CMK (cell line): ENCODE measurements around the gene AMOT.

Source experiments
- DNase-seq: peaks from one replicate; pipeline ENCODE4 v3.0.0-alpha.2; 2010; ENCODE audit warnings: low read depth

Gene AMOT

DNA sequence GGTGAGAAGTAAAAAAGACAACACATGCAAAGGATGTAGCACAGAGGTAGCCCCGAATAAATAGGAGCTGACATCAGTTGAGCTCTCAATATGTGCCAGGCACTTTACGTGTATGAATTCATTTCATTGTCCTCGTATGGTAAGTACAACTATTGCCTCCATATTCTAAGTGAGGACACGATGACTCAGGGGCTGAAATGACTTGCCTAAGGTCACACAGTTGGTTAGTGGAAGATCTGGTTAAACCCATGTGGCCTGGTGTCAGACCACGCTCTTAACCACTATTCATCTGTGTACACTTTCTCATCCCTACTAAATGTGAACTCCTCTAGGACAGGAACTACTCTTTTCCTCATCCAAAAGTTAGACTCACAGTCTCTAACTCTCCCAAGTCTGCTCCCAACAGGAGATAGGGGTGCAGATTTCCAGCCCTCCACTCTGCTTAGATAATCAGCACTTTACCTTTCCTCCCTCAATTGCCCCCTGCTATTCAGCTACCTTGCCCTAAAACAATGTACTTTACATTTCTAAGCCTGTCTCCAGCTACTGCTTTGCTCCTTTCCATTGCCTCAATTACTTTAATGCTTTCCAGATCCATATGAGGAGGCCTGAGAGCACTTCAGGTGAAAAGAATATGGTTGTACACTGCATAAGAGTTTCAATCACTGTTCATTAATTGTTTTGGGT lies 102.1 kb downstream of the AMOT start:
- DNase-seq = no peak

DNA sequence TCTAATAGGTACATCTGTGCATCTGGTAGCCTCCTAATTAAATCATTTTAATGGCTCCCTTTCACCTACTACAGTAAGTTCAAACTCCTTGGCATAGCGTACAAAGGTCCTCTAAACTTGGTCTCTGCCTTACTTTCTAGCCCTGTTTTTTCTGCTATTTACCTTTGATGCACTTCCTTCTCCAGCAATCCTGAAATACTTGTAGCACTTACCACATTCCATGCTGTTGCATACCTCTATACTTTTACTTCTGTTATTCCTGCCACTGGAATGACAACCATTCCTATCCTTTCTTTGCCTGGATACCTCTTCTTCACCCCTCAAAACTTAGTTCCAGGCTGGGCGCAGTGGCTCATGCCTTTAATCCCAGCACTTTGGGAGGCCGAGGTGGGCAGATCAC lies 104.3 kb downstream of the AMOT start:
- no peak for DNase-seq

DNA sequence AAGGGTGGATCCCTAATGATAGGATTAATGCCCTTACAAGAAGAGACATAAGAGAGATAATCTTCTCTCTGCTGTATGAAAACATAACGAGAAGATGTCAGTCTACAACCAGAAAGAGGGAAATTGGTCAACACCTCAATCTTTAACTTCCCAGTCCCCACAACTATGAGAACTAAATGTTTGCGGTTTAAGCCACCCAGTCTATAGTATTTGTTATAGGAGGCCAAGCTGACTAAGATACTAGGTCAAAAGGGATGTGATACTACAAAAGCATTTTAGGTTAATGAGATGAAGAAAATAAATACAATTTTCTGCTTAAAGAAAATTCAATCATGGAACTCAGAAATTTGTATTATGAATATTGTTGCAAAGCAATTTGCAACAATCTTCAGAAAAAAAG lies 105.5 kb downstream of the AMOT start:
- DNase-seq = no peak

DNA sequence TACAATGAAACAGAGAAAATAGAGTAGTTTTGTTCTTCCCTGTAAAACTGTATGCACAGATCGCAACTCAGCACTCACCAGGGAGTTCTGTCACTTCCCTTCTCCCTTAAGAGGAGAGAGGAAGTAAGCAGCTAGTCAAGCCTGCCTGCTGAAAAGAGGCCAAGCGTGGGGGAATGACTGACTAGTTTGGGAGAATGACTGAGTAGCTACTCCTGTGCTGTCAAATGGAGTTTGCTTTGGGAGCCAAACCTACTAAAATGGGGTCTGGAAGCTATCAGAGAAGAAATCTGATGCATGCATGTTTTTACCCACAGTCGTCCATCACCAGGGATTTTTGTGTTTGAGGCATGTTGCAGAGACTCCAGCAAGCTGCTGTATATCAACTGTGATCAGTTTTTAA lies 106.3 kb downstream of the AMOT start:
- DNase-seq = no peak

DNA sequence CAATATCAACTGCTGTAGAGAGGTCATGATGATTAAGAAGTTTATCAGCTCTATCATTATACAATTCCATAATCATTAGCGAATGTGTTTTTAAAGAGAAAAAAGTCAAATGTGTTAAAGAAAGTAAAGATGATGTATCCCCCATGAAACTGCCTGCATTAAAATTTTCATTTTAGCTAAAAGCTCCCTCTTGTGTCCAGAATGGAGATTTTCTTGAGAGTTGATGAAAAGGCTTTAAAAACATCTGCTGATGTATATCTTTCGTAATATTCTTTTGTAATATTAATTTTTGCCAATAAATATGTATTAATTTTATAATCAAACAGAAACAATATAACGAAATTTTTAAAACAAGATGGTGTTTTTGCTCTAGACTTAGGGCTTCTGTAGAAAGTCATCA lies 108.8 kb downstream of the AMOT start:
- no peak for DNase-seq
